ENCODE results near the gene DCP2.

The DCP2 gene

GRCh38 chr5:113003763-113004162 is 27.2 kb downstream of the DCP2 start:
- H3K4me3 ChIP-seq (ENCODE audit: low read length) = no peak overlapping the region
- no peak for DNase-seq (ENCODE audit: low read depth, low spot score)

GRCh38 chr5:113005454-113005853 is 28.9 kb downstream of the DCP2 start:
- no peak for DNase-seq (ENCODE audit: low read depth, low spot score)
- no peak overlapping the region for H3K4me3 ChIP-seq (ENCODE audit: low read length)

GRCh38 chr5:113017881-113018635 is 41.5 kb downstream of the DCP2 start:
- DNase-seq (ENCODE audit: low read depth, low spot score) = no peak

GRCh38 chr5:113020461-113021273 is 44.1 kb downstream of the DCP2 start:
- peak; percentile 42 for DNase-seq (ENCODE audit: low read depth, low spot score)
- no peak overlapping the region for H3K4me3 ChIP-seq (ENCODE audit: low read length)

More at GRCh38 chr5:113017881-113018635, 41.5 kb downstream of the DCP2 start:
- H3K4me3 ChIP-seq (ENCODE audit: low read length) = no peak overlapping the region

- DNase-seq (ENCODE audit: low read depth, low spot score) = peak; percentile 95
- H3K4me3 ChIP-seq (ENCODE audit: low read length) = peak overlapping the region; percentile 13; the same call in 1 of the 2 replicates
These were observed 46.1 kb downstream of the DCP2 start for GRCh38 chr5:113022661-113023060.

- no peak for DNase-seq (ENCODE audit: low read depth, low spot score)
- H3K4me3 ChIP-seq (ENCODE audit: low read length) = no peak overlapping the region
These were observed 47.6 kb downstream of the DCP2 start for GRCh38 chr5:113024076-113024697.

GRCh38 chr5:113025596-113025995 is 49.0 kb downstream of the DCP2 start:
- no peak overlapping the region for H3K4me3 ChIP-seq (ENCODE audit: low read length)
- no peak for DNase-seq (ENCODE audit: low read depth, low spot score)

GRCh38 chr5:113026211-113026610 is 49.6 kb downstream of the DCP2 start:
- DNase-seq (ENCODE audit: low read depth, low spot score) = no peak

GRCh38 chr5:113027015-113027414 is 50.4 kb downstream of the DCP2 start:
- H3K4me3 ChIP-seq (ENCODE audit: low read length) = no peak overlapping the region
- DNase-seq (ENCODE audit: low read depth, low spot score) = no peak

More at GRCh38 chr5:113026211-113026610, 49.6 kb downstream of the DCP2 start:
- no peak overlapping the region for H3K4me3 ChIP-seq (ENCODE audit: low read length)

- H3K4me3 ChIP-seq (ENCODE audit: low read length) = no peak overlapping the region
- no peak for DNase-seq (ENCODE audit: low read depth, low spot score)
These were observed 50.8 kb downstream of the DCP2 start for GRCh38 chr5:113027431-113027830.

GRCh38 chr5:113029614-113030013 is 53.0 kb downstream of the DCP2 start:
- H3K4me3 ChIP-seq (ENCODE audit: low read length) = no peak overlapping the region
- DNase-seq (ENCODE audit: low read depth, low spot score) = no peak

GRCh38 chr5:113031104-113031503 is 54.5 kb downstream of the DCP2 start:
- no peak overlapping the region for H3K4me3 ChIP-seq (ENCODE audit: low read length)
- DNase-seq (ENCODE audit: low read depth, low spot score) = no peak

- no peak for DNase-seq (ENCODE audit: low read depth, low spot score)
- no peak overlapping the region for H3K4me3 ChIP-seq (ENCODE audit: low read length)
These were observed 55.0 kb downstream of the DCP2 start for GRCh38 chr5:113031557-113031956.

GRCh38 chr5:113034182-113034773 is 57.7 kb downstream of the DCP2 start:
- DNase-seq (ENCODE audit: low read depth, low spot score) = no peak
- no peak overlapping the region for H3K4me3 ChIP-seq (ENCODE audit: low read length)

- no peak for DNase-seq (ENCODE audit: low read depth, low spot score)
- H3K4me3 ChIP-seq (ENCODE audit: low read length) = no peak overlapping the region
These were observed 58.5 kb downstream of the DCP2 start for GRCh38 chr5:113035096-113035495.

- no peak overlapping the region for H3K4me3 ChIP-seq (ENCODE audit: low read length)
- no peak for DNase-seq (ENCODE audit: low read depth, low spot score)
These were observed 59.7 kb downstream of the DCP2 start for GRCh38 chr5:113036321-113036720.

- H3K4me3 ChIP-seq (ENCODE audit: low read length) = no peak overlapping the region
These were observed 60.2 kb downstream of the DCP2 start for GRCh38 chr5:113036826-113037225.

GRCh38 chr5:113038136-113038535 is 61.5 kb downstream of the DCP2 start:
- no peak for DNase-seq (ENCODE audit: low read depth, low spot score)
- no peak overlapping the region for H3K4me3 ChIP-seq (ENCODE audit: low read length)

More at GRCh38 chr5:113036826-113037225, 60.2 kb downstream of the DCP2 start:
- no peak for DNase-seq (ENCODE audit: low read depth, low spot score)

GRCh38 chr5:113038714-113039113 is 62.1 kb downstream of the DCP2 start:
- no peak overlapping the region for H3K4me3 ChIP-seq (ENCODE audit: low read length)
- no peak for DNase-seq (ENCODE audit: low read depth, low spot score)

Data from Jurkat, Clone E6-1 (cell line).